ENCODE data around the gene SLC26A4. TPM values are rescaled to one million over a fixed set of nuclear protein-coding genes. Genes with fewer than 3 reads are reported as not detected.

SLC26A4 gene
- total RNA-seq, 1 experiment from 2014 or later: 0.66 TPM

GRCh38 chr7:107700570-107700969 lies 39.9 kb downstream of the SLC26A4 start (continued):
- no peak for TF ChIP-seq CTCF (IDR thresholded peaks at IDR 0.05 in 2 of 3, conservative IDR thresholded peaks at IDR 0.05 in 1 of 3; ENCODE audit: borderline replicate concordance in 1 of 3, insufficient read depth in 1 of 3, low read depth in 2 of 3, low read length in 2 of 3)
- no peak for TF ChIP-seq SIN3A (IDR thresholded peaks at IDR 0.05; ENCODE audit: low read depth)

- POLR2A ChIA-PET: no interaction called here
- Histone ChIP-seq H3K4me3 (replicated peaks in 1 of 2; ENCODE audit: low read depth in 1 of 2, low read length in 2 of 2) (no peak overlapping the region), H4K20me1 (ENCODE audit: insufficient read depth) (no peaks in the 10 kb centered on the region), H3K4me1 (ENCODE audit: control insufficient read depth in 1 of 2, insufficient read depth in 2 of 2, low read length in 2 of 2) (no peaks in the 10 kb centered on the region), H3K27me3 (ENCODE audit: insufficient read depth, low read length) (no peaks in the 10 kb centered on the region), H3K79me2 (ENCODE audit: insufficient read depth, low read length) (no peaks in the 10 kb centered on the region), H2AFZ (ENCODE audit: low read depth, low read length, poor library complexity, severe bottlenecking) (no peak overlapping the region), H3K9me3 (ENCODE audit: control insufficient read depth in 1 of 2, insufficient read depth in 1 of 2, low read depth in 1 of 2, low read length in 2 of 2) (no peaks in the 10 kb centered on the region), H3K9ac (ENCODE audit: low read length) (no peak overlapping the region), H3K27ac (ENCODE audit: low read depth, low read length) (no peak overlapping the region), H3K4me2 (ENCODE audit: low read length) (no peak overlapping the region), H3K36me3 (ENCODE audit: control insufficient read depth in 1 of 2, insufficient read depth in 2 of 2, low read length in 2 of 2) (no peaks in the 10 kb centered on the region), H3K9me2 (ENCODE audit: insufficient read depth) (no peaks in the 10 kb centered on the region)
- DNase-seq (ENCODE audit: low read depth, low spot score) (no peak), ATAC-seq (no peak)
- CTCF ChIA-PET: no interaction called here
- BruUV-seq (replicated peaks): no TSS peak
- intact Hi-C loops (cut with micrococcal nuclease): no loop called here
- RAD21 ChIA-PET (ENCODE audit: low non-redundant PET in 1 of 2, low total read pairs in 2 of 2, uncharacterized antibody in 2 of 2, unreplicated experiment in 2 of 2): no interaction called here
- TF ChIP-seq SIN3A (IDR thresholded peaks at IDR 0.05; ENCODE audit: low read depth): no peak
- no peak for TF ChIP-seq SRF (IDR thresholded peaks at IDR 0.05; ENCODE audit: low read depth)
- no peak for TF ChIP-seq EZH2phosphoT487 (IDR thresholded peaks at IDR 0.05; ENCODE audit: borderline replicate concordance)
- no peak for TF ChIP-seq CTCF (IDR thresholded peaks at IDR 0.05 in 2 of 3, conservative IDR thresholded peaks at IDR 0.05 in 1 of 3; ENCODE audit: borderline replicate concordance in 1 of 3, insufficient read depth in 1 of 3, low read depth in 2 of 3, low read length in 2 of 3)
- TF ChIP-seq MAX (IDR thresholded peaks at IDR 0.05): no peak
- no peak for TF ChIP-seq TCF7L2 (IDR thresholded peaks at IDR 0.05; ENCODE audit: borderline replicate concordance, extremely low read depth, insufficient read depth, insufficient read length)
- no peak for TF ChIP-seq ZBTB33 (IDR thresholded peaks at IDR 0.05; ENCODE audit: extremely low read depth, insufficient replicate concordance, low read length)
- no peak for TF ChIP-seq ATF3 (IDR thresholded peaks at IDR 0.05)
- no peak for TF ChIP-seq SP1 (IDR thresholded peaks at IDR 0.05; ENCODE audit: low read depth)
- TF ChIP-seq EZH2 (IDR thresholded peaks at IDR 0.05): no peak
- no peak for TF ChIP-seq RAD21 (IDR thresholded peaks at IDR 0.05; ENCODE audit: low read depth)
- no peak for TF ChIP-seq ZNF274 (IDR thresholded peaks at IDR 0.05; ENCODE audit: low read depth, low read length)
- TF ChIP-seq EGR1 (IDR thresholded peaks at IDR 0.05; ENCODE audit: low read depth): no peak
- no peak for TF ChIP-seq ZFX (IDR thresholded peaks at IDR 0.05)
Observed at GRCh38 chr7:107701191-107701590, 40.6 kb downstream of the SLC26A4 start.
